ENCODE data around the gene SURF1.
"Not testable (repeated sequence)": the region's sequence is repeated elsewhere in the genome, so short reads cannot be mapped to it uniquely, and the experiment has no call there.

SURF1 gene

DNA sequence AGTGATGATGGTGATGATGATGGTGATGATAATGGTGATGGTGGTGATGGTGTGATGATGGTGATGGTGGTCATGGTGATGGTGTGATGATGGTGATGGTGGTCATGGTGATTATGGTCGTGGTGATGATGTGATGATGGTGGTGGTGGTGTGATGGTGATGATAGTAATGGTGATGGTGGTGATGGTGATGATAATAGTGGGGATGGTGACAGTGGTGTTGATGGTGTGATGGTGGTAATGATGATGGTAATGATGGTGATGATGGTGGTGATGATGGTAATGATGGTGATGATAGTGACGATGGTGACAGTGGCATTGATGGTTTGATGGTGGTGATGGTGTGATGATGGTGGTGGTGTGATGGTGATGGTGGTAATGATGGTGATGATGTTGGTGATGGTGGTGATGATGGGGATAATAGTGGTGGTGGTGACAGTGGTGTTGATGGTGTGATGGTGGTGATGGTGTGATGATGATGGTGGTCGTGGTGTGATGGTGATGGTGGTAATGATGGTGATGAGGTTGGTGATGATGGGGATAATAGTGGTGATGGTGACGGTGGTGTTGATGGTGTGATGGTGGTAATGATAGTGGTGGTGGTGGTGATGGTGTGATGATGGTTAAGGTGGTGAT is 26.3 kb upstream of the SURF1 start:
- DNase-seq, result no peak

DNA sequence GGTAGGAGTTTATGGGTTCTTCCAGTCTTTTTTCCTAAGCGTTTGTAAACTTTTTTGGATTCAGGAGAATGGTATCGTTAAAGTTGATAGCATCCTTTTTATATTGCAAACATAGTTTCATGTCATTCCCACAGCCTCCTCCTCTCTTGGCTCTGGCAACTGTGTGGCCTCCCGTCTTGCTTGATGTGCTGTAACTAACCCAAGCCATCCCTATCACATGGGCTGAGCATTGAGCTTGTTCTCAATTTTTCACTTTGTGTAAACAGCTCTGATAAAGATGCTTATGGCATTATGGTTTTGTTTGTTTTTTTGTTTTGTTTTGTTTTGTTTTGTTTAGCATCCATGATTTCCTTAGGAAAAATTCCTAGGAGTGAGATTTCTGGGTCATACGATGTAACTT is 24.4 kb upstream of the SURF1 start:
- DNase-seq, result no peak

GRCh38 chr9:133379153-133380086 is 23.1 kb upstream of the SURF1 start:
- DNase-seq, result no peak

- DNase-seq, result no peak
Measured at GRCh38 chr9:133378408-133378962, 22.2 kb upstream of the SURF1 start.

- no peak for DNase-seq
Measured at GRCh38 chr9:133377721-133378216, 21.5 kb upstream of the SURF1 start.

- not testable (repeated sequence) for DNase-seq
Measured at GRCh38 chr9:133377280-133377679, 21.0 kb upstream of the SURF1 start.

DNA sequence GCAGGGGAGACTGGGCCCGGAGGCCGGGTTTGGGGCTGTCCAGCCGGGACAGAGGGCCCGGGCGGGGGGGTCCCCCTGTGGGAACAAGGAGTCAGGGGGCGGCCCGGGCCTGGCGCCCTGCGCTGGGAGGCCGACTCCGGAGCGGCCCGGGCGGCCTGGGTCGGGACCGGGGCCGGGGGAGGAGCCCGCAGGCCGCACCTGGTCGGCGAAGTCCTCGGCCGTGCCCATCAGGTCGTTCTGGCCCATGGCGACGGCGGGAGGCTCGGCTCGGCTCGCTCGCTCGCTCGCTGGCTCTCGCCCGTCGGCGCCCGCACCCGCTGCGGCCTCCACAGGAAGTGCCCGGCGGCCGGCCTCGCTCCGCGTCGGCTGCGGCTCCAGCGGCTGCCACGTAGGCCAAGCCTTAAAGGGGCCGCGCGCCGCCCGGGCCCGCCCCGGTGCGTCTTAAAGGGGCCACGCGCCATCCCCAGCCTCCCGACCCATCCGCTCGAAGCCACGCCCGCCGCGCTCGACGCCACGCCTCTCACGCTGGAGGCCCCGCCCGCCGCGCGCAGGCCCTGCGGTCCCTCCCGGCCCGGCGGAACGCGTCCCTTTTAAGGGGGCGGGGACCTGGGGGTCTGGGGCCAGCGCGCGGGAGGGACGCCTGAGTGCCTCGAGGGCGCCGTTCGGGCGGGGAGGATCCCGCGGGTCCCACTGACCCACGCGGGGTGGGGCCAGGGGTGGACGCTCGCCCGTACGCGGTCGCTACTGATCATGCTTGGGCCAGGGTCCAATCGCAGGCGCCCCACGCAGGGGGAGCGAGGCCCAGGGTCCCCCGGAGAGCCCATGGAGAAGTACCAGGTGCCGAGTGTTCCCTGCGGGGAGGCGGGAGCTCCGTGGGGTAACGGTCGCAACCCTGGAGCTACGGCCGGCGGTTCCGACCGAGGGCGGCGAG is 19.7 kb upstream of the SURF1 start, which contains the start of the genes STKLD1 and SURF4:
Gene STKLD1 (plus strand): TSS at position 643 of the 931 bp plus-strand sequence. CDS start 108 bp downstream, at position 751.
Gene SURF4 (minus strand): TSS at position 337 of the 931 bp plus-strand sequence. CDS start 91 bp downstream, at position 246.
- peak; percentile 94 to 95 for DNase-seq

GRCh38 chr9:133375116-133375723 is 18.9 kb upstream of the SURF1 start:
- no peak for DNase-seq

GRCh38 chr9:133374612-133375115 is 18.4 kb upstream of the SURF1 start:
- peak; percentile 19 to 65 for DNase-seq

DNA sequence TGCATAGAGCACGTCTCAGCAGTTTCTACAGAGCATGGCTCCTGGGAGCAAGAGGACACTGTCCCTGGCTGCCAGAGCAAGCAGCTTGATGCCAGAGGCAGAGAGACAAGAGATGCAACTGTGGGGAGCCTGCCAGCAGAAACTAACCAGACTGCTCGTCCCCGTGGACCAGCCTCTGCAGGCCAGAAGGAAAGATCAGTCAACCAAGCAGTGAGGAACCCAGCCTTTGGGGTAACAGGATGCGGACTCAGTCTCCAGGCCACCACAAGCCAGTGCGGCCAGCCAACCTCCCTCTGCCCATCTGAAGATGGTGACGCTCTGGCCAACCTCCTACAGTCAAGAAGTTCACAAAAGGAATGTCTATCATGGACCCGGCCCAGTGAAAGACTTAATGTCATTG is 15.9 kb upstream of the SURF1 start:
- no peak for DNase-seq

- DNase-seq, result peak; percentile 64 to 80
Measured at GRCh38 chr9:133371261-133371711, 15.0 kb upstream of the SURF1 start.

- DNase-seq, result peak; percentile 61 to 81
Measured at GRCh38 chr9:133370685-133371084, 14.4 kb upstream of the SURF1 start.

- no peak for DNase-seq
Measured at GRCh38 chr9:133369933-133370332, 13.6 kb upstream of the SURF1 start.

GRCh38 chr9:133369422-133369821 is 13.1 kb upstream of the SURF1 start:
- no peak for DNase-seq

GRCh38 chr9:133368249-133368881 is 12.1 kb upstream of the SURF1 start:
- DNase-seq, result no peak

- DNase-seq, result no peak
Measured at GRCh38 chr9:133367778-133368177, 11.5 kb upstream of the SURF1 start.

DNA sequence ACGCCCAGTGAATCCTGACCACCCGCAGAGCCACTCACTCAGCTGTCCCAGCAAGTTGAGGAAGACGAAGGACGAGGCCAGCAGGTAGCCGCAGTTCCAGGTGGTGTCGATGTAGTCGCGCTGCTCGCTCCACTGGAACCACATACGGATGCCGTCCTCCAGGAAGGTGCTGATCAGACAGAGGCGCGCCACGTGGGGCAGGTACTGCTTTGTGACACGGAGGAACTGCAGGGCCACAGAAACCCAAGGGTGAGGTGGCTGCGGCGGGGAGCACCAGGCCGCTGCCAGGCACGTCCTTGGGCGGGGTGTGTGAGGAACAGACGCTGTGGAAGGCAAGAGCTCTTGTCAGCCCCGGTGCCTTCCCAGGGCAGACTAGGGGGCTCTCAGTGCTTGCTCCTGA is 10.9 kb upstream of the SURF1 start:
- DNase-seq, result no peak

- DNase-seq, result no peak
Measured at GRCh38 chr9:133366435-133366834, 10.1 kb upstream of the SURF1 start.

DNA sequence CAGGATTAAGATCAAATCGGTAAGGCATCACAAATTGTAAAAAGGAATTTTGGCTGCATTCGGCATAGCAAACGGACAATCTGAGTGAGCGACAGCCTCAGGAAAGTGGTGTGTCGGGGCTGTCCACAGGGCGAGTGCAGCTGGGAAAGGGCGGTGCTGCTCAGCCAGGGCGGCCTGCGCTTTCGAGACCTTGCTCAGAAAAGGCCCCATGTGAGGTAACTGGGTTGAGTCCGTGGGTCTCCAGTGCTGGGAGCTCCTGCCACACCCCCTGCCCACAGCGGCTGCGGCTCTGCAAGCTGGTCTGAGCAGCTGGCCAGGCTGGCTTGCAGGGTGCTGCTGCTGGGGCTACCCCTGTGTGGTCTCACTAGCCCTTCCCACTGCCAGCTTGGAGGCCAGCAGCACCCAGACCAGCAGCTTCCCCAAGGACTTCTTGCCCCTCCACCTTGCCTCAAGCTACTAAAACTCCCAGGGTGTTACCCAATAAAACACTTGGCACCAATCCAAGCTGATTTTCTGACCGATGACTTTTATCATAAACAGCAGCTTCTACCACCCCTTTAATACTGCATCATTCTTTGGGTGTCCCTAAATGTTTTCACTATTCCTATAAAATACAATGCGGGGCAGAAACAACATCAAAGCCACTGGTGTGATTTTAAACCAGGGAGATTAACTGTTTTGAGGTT is 6.2 kb upstream of the SURF1 start:
- DNase-seq, result no peak

GRCh38 chr9:133361507-133362092 is 5.3 kb upstream of the SURF1 start:
- no peak for DNase-seq
